Right lobe of liver (tissue), 4 donors: Measurements from ENCODE around the gene BORCS5.

Source experiments
- CTCF ChIP-seq, 4 donors: fragments of 200-600 bp in 3 of 4; fragments of 450-650 bp in 1 of 4; IDR thresholded peaks; one replicate each; pipeline versions ENCODE4 v1.5.1 to v1.8.0; 2016 to 2022; ENCODE audit warnings: antibody characterized with exemption in 4 of 4, mild to moderate bottlenecking in 2 of 4
- POLR2A ChIP-seq: fragments of 450-650 bp; IDR thresholded peaks from one replicate; pipeline ENCODE4 v1.6.1; 2017; ENCODE audit warnings: antibody characterized with exemption, mild to moderate bottlenecking
- donor health status: DM: no; HTN: no; CAD: no.
- donor health status: DM: no; HTN: no; CAD: no.
- donor health status: DM: no; HTN: yes; CAD: no.

GRCh38 chr12:12495536-12495935 is 138.7 kb downstream of the BORCS5 start:
- no peak for TF ChIP-seq CTCF (IDR thresholded peaks at IDR 0.05)
- TF ChIP-seq POLR2A = no peak
